Testis (tissue), 2 donors: Measurements from ENCODE around the gene OR8A1.

Experiments
- POLR2A ChIP-seq: fragments of 450-650 bp; IDR thresholded peaks from one replicate; pipeline ENCODE4 v1.6.1; 2017; ENCODE audit warnings: antibody characterized with exemption, mild to moderate bottlenecking, moderate library complexity
- TF ChIP-seq, protein P1 (sequence below), 3 experiments: fragments of 450-650 bp in 2 of 3; fragments of 200-600 bp in 1 of 3; sonication (generic) in 1 of 3; IDR thresholded peaks; one replicate each; pipeline ENCODE4 v1.5.1; 2016 to 2019; ENCODE audit warnings: antibody characterized with exemption in 3 of 3, mild to moderate bottlenecking in 2 of 3, moderate library complexity in 1 of 3

DNA sequence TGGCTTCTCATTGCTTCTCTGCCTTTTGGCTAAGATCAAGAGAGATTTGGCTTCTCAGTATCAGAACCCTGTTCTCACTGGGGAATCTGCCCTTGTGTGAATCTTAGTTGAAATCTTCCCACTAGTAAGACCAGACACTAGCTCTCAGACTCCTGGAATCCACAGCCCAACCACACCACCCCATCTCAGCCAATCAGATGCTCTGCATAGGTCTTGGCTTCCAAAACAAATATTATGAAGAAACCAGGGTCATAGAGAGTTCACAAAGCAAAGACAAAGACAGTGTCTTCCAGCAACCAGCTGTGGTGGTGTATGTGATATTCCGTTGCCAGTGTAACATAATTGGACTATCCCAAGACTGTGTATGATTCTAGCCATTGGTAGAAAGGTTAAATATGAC, 31.8 kb upstream of the OR8A1 start:
- TF ChIP-seq, protein P1, sequence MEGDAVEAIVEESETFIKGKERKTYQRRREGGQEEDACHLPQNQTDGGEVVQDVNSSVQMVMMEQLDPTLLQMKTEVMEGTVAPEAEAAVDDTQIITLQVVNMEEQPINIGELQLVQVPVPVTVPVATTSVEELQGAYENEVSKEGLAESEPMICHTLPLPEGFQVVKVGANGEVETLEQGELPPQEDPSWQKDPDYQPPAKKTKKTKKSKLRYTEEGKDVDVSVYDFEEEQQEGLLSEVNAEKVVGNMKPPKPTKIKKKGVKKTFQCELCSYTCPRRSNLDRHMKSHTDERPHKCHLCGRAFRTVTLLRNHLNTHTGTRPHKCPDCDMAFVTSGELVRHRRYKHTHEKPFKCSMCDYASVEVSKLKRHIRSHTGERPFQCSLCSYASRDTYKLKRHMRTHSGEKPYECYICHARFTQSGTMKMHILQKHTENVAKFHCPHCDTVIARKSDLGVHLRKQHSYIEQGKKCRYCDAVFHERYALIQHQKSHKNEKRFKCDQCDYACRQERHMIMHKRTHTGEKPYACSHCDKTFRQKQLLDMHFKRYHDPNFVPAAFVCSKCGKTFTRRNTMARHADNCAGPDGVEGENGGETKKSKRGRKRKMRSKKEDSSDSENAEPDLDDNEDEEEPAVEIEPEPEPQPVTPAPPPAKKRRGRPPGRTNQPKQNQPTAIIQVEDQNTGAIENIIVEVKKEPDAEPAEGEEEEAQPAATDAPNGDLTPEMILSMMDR (IDR thresholded peaks at IDR 0.05) = no peak
- TF ChIP-seq POLR2A = no peak
